IMR-90 (cell line): ENCODE data around the gene TIAM2. TPM values are rescaled to one million over a fixed set of nuclear protein-coding genes. Genes with fewer than 3 reads are reported as not detected.
"Not testable (repeated sequence)": the region's sequence is repeated elsewhere in the genome, so short reads cannot be mapped to it uniquely, and the experiment has no call there.

Source experiments
- ATAC-seq: fragments of 200-7000 bp; cut with Tn5 transposase; 2 replicates; pipeline ENCODE4 v1.9.1; 2020; ENCODE audit warnings: low read depth, mild to moderate bottlenecking, moderate library complexity
- BruUV-seq: library from RNA; stranded (reverse); fragments of 400-500 nt; replicated peaks from 2 replicates; lab custom pipeline; 2021; lab: Mats Ljungman, UMichigan
- CTCF ChIA-PET: fragments of 300-600 bp; formaldehyde crosslinking; extraction: SDS; loops from one replicate; lab custom pipeline; 2021; ENCODE audit warnings: antibody characterized with exemption; lab: Yijun Ruan, JAX
- POLR2A ChIA-PET: fragments of 300-600 bp; sonication (Branson Sonifier 250); formaldehyde crosslinking; loops from one replicate; lab custom pipeline; 2022; ENCODE audit warnings: antibody characterized with exemption; ENCODE audit not compliant: unreplicated experiment; lab: Charles Lee
- DNase-seq: peaks from one replicate; pipeline ENCODE4 v3.0.0; 2013
- H2AFZ ChIP-seq: replicated peaks from 2 replicates; pipeline ENCODE3; 2013; ENCODE audit warnings: low read length, mild to moderate bottlenecking; ENCODE audit not compliant: poor library complexity
- H2AK5ac ChIP-seq: 2 replicates; pipeline ENCODE4 v1.6.1; 2013; ENCODE audit warnings: low read depth, low read length, inconsistent platforms
- H2AK9ac ChIP-seq: replicated peaks from 2 replicates; pipeline ENCODE3; 2013; ENCODE audit warnings: mild to moderate bottlenecking, low read depth, low read length, moderate library complexity; ENCODE audit not compliant: poor library complexity
- H2BK120ac ChIP-seq: 2 replicates; pipeline ENCODE4 v1.6.1; 2013; ENCODE audit warnings: low read depth, low read length, inconsistent platforms
- H2BK15ac ChIP-seq: 3 replicates; pipeline ENCODE4 v1.6.1; 2013; ENCODE audit warnings: low read depth, low read length, inconsistent platforms
- H2BK20ac ChIP-seq: 2 replicates; pipeline ENCODE4 v1.6.1; 2013; ENCODE audit warnings: low read depth, mild to moderate bottlenecking, inconsistent platforms, low read length, moderate library complexity
- H2BK5ac ChIP-seq: 2 replicates; pipeline ENCODE4 v1.6.1; 2013; ENCODE audit warnings: mild to moderate bottlenecking, low read depth, low read length, inconsistent platforms; ENCODE audit not compliant: poor library complexity, severe bottlenecking
- H3K14ac ChIP-seq: replicated peaks from 2 replicates; pipeline ENCODE4 v1.6.1; 2013; ENCODE audit warnings: low read depth, low read length, inconsistent platforms
- H3K18ac ChIP-seq: 2 replicates; pipeline ENCODE4 v1.6.1; 2013; ENCODE audit warnings: low read depth, low read length, control low read depth
- H3K23ac ChIP-seq: 2 replicates; pipeline ENCODE4 v1.6.1; 2013; ENCODE audit warnings: low read depth, low read length, inconsistent platforms
- H3K27ac ChIP-seq: 2 replicates; pipeline ENCODE4 v1.5.1; 2013; ENCODE audit warnings: mild to moderate bottlenecking, control low read depth, low read length; ENCODE audit not compliant: insufficient read depth
- H3K27me3 ChIP-seq: 2 replicates; pipeline ENCODE4 v1.6.1; 2013; ENCODE audit warnings: low read length; ENCODE audit not compliant: control insufficient read depth, insufficient read depth
- H3K36me3 ChIP-seq: 2 replicates; pipeline ENCODE4 v1.6.1; 2013; ENCODE audit warnings: low read length, mixed read lengths; ENCODE audit not compliant: control insufficient read depth, insufficient read depth
- H3K4ac ChIP-seq: 2 replicates; pipeline ENCODE4 v1.6.1; 2013; ENCODE audit warnings: low read depth, low read length, inconsistent platforms
- H3K4me1 ChIP-seq: 2 replicates; pipeline ENCODE4 v1.6.1; 2013; ENCODE audit warnings: low read length, mixed read lengths; ENCODE audit not compliant: control insufficient read depth, insufficient read depth
- H3K4me2 ChIP-seq: 2 replicates; pipeline ENCODE4 v1.6.1; 2013; ENCODE audit warnings: low read depth, mild to moderate bottlenecking, control low read depth, low read length, moderate library complexity
- H3K4me3 ChIP-seq: 2 replicates; pipeline ENCODE4 v1.5.1; 2013; ENCODE audit warnings: low read depth, mild to moderate bottlenecking, control low read depth, low read length, moderate library complexity; ENCODE audit not compliant: insufficient read depth
- H3K56ac ChIP-seq: 2 replicates; pipeline ENCODE4 v1.6.1; 2013; ENCODE audit warnings: low read length, inconsistent platforms; ENCODE audit not compliant: insufficient read depth; ENCODE audit errors: extremely low read depth
- H3K79me1 ChIP-seq, 2 experiments: 2 replicates each; pipeline ENCODE4 v1.6.1; 2013; ENCODE audit warnings: low read length in 2 of 2, inconsistent platforms in 1 of 2, low read depth in 1 of 2
- H3K9ac ChIP-seq: 2 replicates; pipeline ENCODE4 v1.6.1; 2013; ENCODE audit warnings: low read depth, low read length, control low read depth
- H3K9me1 ChIP-seq: 2 replicates; pipeline ENCODE4 v1.6.1; 2013; ENCODE audit warnings: low read length, inconsistent platforms; ENCODE audit not compliant: insufficient read depth
- H3K9me3 ChIP-seq: 2 replicates; pipeline ENCODE4 v1.6.1; 2013; ENCODE audit warnings: low read length; ENCODE audit not compliant: control insufficient read depth, insufficient read depth
- H4K20me1 ChIP-seq: 2 replicates; pipeline ENCODE4 v1.6.1; 2013; ENCODE audit warnings: low read length, inconsistent platforms; ENCODE audit not compliant: insufficient read depth
- H4K5ac ChIP-seq: 2 replicates; pipeline ENCODE4 v1.6.1; 2013; ENCODE audit warnings: mild to moderate bottlenecking, low read depth, low read length, control low read depth
- H4K8ac ChIP-seq, 2 experiments: 2 replicates each; pipeline ENCODE4 v1.6.1; 2013; ENCODE audit warnings: low read depth in 2 of 2, low read length in 2 of 2, control low read depth in 1 of 2, inconsistent platforms in 1 of 2
- H4K91ac ChIP-seq: 2 replicates; pipeline ENCODE4 v1.6.1; 2013; ENCODE audit warnings: low read depth, low read length, inconsistent platforms; ENCODE audit not compliant: insufficient read depth
- WGBS, 2 experiments: methylation state at CpG; one replicate each; pipeline versions ENCODE4 v1.1.5 to v1.1.7; 2013; ENCODE audit warnings: missing lambda C conversion rate in 2 of 2; ENCODE audit not compliant: insufficient read length in 1 of 2; ENCODE audit errors: extremely low coverage in 2 of 2; 5-methylcytosine and 5-hydroxymethylcytosine counted together
- dilution Hi-C: fragments of 300-500 bp; cut with HindIII; formaldehyde crosslinking; loops from one replicate; pipeline ENCODE4 v1.14.3; 2018; ENCODE audit warnings: low sequenced_read_pairs; ENCODE audit not compliant: unreplicated experiment
- in situ Hi-C: fragments of 300-500 bp; cut with MboI; formaldehyde crosslinking; loops from 3 replicates; pipeline ENCODE4 v1.14.3; 2019; ENCODE audit warnings: low sequenced_read_pairs, inconsistent platforms, mixed read lengths
- intact Hi-C: fragments of 100-400 bp; cut with micrococcal nuclease; formaldehyde crosslinking; loops from 2 replicates; pipeline ENCODE4 v1.10.0; 2022
- polyA plus RNA-seq, 3 experiments: library from polyadenylated mRNA; depleted of rRNA; stranded (reverse); fragments of >200 nt; gene quantifications; 2 replicates each; pipeline ENCODE4 v1.2.3, GENCODE V29; 2012; ENCODE audit warnings: low replicate concordance in 1 of 3
- total RNA-seq: library from RNA; depleted of rRNA; stranded (reverse); fragments of >200 nt; gene quantifications from 2 replicates; pipeline ENCODE4 v1.2.3, GENCODE V29; 2012

The TIAM2 gene
- total and polyA plus RNA-seq, 2 of the 4 experiments (the other 2 are of a cell fraction), result 3.1 to 4.7 TPM

DNA sequence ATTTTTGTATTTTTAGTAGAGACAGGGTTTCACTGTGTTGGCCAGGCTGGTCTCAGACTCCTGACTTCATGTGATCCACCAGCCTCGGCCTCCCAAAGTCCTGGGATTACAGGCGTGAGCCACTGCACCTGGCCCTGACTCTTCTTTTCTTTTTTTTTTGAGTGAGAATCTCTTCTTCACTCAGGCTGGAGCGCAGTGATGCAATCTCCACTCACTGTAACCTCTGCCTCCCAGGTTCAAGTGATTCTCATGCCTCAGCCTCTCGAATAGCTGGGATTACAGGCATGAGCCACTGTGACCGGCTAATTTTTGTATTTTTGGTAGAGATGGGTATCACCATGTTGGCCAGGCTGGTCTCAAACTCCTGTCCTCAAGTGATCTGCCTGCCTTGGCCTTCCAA is 124.1 kb downstream of the TIAM2 start:
- H3K9me1 ChIP-seq, H4K91ac ChIP-seq, H3K9ac ChIP-seq, H3K9me3 ChIP-seq, H3K56ac ChIP-seq, H4K5ac ChIP-seq, H3K23ac ChIP-seq, H3K36me3 ChIP-seq, H2AK5ac ChIP-seq, CTCF ChIA-PET, H3K27ac ChIP-seq, DNase-seq, H3K4me2 ChIP-seq, BruUV-seq, H4K8ac ChIP-seq, dilution Hi-C loops, H2BK5ac ChIP-seq, ATAC-seq, H3K18ac ChIP-seq, H3K14ac ChIP-seq, H2AFZ ChIP-seq, intact Hi-C loops, in situ Hi-C loops, POLR2A ChIA-PET, H4K20me1 ChIP-seq, H3K27me3 ChIP-seq, H2BK20ac ChIP-seq, H3K4me3 ChIP-seq, H2AK9ac ChIP-seq, H2BK15ac ChIP-seq: not testable (repeated sequence)
- Histone ChIP-seq H2BK120ac (0 out of 2 replicates have a peak overlapping the region, but pooled peaks have one; percentile 35), H3K4ac (0 out of 2 replicates have a peak overlapping the region, but pooled peaks have one; percentile 3), H3K79me1 (peaks cover 0 to 12% of the 10 kb centered on the region in 2 experiments; a peak in 2 of 4 replicates), H3K4me1 (peaks cover 11% of the 10 kb centered on the region)
- 100% methylated on average over 1 of the region's 5 CpGs; no CpG with 5 or more reads in 1 of the 2 experiments for WGBS, 2 experiments
